Epithelial cell of esophagus (primary cell): ENCODE results near the gene CCZ1B.
"Not testable (repeated sequence)": the region's sequence is repeated elsewhere in the genome, so short reads cannot be mapped to it uniquely, and the experiment has no call there.

Source experiments
- DNase-seq: peaks from one replicate; pipeline ENCODE4 v3.0.0; 2010; ENCODE audit warnings: low read depth
- H3K4me3 ChIP-seq: 2 replicates; pipeline ENCODE4 v1.5.1; 2011; ENCODE audit warnings: mild to moderate bottlenecking, low read length, control low read depth
- CTCF ChIP-seq: IDR thresholded peaks from 2 replicates; pipeline ENCODE4 v1.5.1; 2011; ENCODE audit warnings: low read depth, mild to moderate bottlenecking, low read length, control low read depth, inconsistent platforms; ENCODE audit not compliant: insufficient read depth; ENCODE audit errors: missing control alignments

Gene CCZ1B

DNA sequence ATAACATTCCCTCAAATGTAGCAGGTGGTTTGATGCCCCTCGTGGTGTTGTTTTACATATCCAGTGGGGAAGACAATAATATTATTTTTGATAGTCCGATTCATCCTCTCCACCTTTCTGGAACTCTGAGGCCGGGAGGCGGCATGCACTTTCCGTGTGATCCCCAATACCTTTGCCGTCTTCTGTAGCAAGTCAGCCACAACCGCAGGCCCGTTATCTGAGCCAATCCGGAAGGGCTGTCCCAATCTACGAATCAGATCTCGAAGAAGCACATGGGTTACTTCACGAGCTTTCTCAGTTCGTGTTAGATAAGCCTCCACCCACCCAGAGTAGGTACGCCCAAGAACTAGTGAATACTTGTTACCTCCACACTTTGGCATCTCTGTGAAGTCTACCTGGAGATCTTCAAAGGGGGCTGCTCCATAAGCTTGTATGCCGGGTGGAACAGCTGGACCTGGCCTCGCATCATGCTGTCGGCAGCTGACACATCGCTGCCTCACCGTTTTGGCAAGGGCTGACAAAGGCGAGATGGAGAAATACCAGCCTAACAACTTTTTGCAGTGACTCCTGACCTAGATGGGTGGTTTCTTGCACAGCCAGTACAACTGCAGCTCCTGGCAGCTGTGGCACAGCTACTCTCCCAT, 16.3 kb upstream of the CCZ1B start:
- peak; percentile 96 for DNase-seq
- not testable (repeated sequence) for H3K4me3 ChIP-seq

GRCh38 chr7:6837081-6837480, 11.0 kb upstream of the CCZ1B start:
- H3K4me3 ChIP-seq, DNase-seq: not testable (repeated sequence)

DNA sequence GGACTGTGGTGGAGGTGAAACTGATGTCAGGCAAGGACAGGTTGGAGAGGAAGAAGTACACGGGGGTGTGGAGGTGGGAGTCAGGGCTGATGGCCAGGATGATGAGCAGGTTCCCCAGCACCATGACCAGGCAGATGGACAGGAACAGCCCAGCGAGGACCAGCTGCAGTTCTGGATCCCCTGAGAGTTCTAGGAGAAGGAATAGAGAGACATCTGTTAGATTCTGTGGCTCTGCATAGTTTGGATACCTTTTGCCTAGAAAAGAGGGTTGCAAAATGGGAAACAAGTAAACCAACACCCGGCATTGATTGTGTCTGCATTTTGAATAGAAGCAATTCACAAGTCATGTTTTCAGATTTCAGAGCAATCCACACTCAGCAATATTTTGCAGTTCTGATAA, 9.4 kb upstream of the CCZ1B start:
- H3K4me3 ChIP-seq, DNase-seq: not testable (repeated sequence)

DNA sequence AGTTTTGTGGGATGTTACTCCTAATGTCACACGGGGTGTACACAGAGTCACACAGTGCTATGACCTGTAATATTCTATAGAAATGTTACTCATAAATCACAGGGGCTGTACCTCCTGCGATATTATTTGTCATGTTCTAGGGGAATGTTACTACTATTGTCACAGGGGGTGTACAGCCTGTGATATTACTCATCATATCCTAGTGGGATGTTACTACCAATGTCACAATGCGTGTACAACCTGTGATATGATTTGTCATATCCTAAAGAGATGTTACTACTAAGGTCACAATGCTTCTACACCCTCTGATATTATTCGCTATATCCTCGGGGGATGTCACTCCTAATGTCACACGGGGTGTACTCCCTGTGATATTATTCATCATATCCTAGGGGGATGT, 7.6 kb upstream of the CCZ1B start:
- H3K4me3 ChIP-seq = no peak overlapping the region
- TF ChIP-seq CTCF = no peak
- DNase-seq = no peak

- no peak for DNase-seq
- no peak for TF ChIP-seq CTCF
- H3K4me3 ChIP-seq = no peak overlapping the region
These were observed 5.1 kb upstream of the CCZ1B start for GRCh38 chr7:6831018-6831725.

DNA sequence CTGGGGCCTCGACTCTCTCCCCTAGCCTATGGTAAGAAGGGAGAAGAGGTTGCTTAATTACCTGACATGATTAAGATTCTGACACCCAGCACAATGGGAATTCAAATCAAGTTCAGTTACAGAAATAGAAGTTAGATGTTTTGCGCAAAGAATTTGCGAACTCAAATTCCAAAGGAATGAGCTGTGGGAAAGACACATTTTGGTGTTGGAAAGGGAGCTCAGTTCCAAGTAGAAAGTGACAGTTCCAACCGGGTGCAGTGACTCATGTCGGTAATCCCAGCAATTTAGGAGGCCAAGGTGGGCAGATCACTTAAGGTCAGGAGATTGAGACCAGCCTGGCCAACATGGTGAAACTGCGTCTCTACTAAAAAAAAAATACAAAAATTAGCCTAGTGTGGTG, 4.0 kb upstream of the CCZ1B start:
- H3K4me3 ChIP-seq, DNase-seq: not testable (repeated sequence)

DNA sequence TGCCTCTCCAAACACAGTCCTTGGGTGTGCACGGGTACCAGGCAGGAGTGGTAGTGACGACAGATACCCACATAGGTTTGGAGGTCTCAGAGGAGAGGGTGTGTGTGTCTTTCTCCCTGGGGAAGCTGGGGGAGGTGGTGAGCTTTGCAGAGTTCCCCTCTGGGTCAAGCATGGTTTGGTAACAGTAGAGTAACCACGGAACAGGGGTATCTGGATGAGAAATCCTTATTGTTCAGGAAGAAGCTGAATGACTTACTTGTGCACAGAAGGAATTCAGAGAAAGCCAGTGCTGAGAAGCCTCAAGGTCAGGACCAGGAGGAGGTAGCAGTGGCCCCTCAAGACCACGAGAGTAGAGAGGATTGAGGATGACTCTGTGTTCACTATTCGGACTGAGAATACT, 3.5 kb upstream of the CCZ1B start:
- H3K4me3 ChIP-seq, DNase-seq: not testable (repeated sequence)

- not testable (repeated sequence) for DNase-seq, H3K4me3 ChIP-seq
These were observed 1.1 kb upstream of the CCZ1B start for GRCh38 chr7:6827180-6827579.

GRCh38 chr7:6825236-6826125, 594 bp downstream of the CCZ1B start:
- not testable (repeated sequence) for DNase-seq
- peak overlapping the region; percentile 35 for H3K4me3 ChIP-seq

DNA sequence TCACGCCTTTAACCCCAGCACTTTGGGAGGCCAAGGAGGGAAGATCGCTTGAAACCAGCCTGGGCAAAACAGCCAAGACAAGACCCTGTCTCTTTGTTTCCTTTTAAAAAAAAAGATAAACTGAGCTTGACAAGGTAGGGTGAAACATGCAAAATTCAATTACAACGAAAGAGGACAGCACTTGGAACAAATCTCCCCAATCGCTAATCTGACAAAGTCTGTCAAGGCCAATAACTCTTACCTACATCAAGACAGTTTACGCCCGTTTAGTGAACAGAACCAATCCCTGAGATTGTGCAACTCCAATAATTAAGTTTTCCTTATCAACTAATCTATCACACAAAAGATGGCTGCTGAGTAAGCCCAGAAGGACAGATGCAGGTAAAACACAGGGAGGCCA, 4.5 kb downstream of the CCZ1B start:
- not testable (repeated sequence) for DNase-seq, H3K4me3 ChIP-seq

- DNase-seq, H3K4me3 ChIP-seq: not testable (repeated sequence)
These were observed 10.6 kb downstream of the CCZ1B start for GRCh38 chr7:6815470-6815869.

DNA sequence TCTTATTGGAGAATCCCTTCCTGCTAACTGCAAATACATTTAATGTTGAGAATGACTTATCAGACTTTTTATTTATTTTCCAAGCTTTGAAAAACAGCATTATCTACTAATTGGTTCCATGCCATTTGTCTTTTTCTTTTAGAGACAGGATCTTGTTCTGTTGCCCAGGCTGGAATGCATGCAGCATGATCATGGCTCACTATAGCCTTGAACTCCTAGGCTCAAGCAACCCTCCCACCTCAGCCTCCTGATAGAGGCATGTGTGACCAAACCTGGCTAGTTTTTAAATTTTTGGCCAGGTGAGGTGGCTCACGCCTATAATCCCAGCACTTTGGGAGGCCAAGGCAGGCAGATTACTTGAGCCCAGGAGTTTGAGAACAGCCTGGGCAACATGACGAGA, 13.1 kb downstream of the CCZ1B start:
- H3K4me3 ChIP-seq, DNase-seq: not testable (repeated sequence)

- not testable (repeated sequence) for H3K4me3 ChIP-seq, DNase-seq
These were observed 18.1 kb downstream of the CCZ1B start for GRCh38 chr7:6807959-6808358.

GRCh38 chr7:6807393-6807918, 18.6 kb downstream of the CCZ1B start:
- H3K4me3 ChIP-seq, DNase-seq: not testable (repeated sequence)

DNA sequence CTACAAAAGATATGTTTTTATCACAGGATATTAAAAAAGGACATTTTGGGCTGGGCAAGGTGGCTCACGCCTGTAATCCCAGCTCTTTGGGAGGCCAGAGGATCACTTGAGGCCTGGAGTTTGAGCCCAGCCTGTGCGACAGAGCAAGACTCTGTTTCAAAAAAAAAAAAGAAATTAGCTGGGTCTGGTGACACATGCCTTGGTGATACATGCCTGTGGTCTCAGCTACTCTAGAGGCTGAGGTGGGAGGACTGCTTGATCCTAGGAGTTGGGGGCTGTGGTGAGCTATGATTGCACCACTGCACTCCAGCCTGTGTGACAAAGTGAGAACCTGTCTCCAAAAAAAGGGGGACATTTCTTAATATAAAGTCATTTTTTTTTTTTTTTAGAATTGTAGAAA, 25.7 kb downstream of the CCZ1B start:
- not testable (repeated sequence) for H3K4me3 ChIP-seq, DNase-seq

- not testable (repeated sequence) for DNase-seq, H3K4me3 ChIP-seq
These were observed 26.2 kb downstream of the CCZ1B start for GRCh38 chr7:6799887-6800286.

DNA sequence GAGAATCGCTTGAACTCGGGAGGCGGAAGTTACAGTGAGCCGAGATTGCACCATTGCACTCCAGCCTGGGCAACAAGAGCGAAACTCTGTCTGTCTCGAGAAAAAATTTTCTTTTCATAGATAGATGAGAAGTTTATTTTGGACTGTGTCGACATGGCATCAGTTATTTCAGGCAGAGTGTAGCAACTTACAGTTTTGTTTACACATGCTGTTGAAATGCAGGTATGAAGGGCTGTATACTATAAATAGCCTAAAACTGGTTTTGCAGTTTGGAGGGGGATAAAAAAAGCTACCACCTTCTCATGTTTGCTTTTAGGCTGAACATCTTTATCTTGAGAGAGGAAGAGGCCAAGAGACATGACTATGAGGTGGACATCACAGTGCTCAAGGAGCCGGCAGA, 28.0 kb downstream of the CCZ1B start:
- not testable (repeated sequence) for H3K4me3 ChIP-seq, DNase-seq
